ENCODE measurements around the gene GAK.

DNA sequence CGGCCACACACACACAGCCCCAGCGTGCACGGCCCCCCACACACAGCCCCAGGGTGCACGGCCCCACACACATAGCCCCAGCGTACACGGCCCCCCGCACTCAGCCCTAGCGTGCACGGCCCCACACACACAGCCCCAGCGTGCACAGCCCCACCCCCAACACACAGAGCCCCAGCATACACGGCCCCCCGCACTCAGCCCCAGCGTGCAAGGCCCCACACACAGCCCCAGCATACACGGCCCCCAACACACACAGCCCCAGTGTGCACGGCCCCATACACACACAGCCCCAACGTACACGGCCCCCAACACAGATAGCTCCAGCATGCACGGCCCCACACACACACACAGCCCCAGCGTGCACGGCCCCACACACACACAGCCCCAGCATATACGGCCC lies 17.6 kb downstream of the GAK start:
- TF ChIP-seq, protein P1, sequence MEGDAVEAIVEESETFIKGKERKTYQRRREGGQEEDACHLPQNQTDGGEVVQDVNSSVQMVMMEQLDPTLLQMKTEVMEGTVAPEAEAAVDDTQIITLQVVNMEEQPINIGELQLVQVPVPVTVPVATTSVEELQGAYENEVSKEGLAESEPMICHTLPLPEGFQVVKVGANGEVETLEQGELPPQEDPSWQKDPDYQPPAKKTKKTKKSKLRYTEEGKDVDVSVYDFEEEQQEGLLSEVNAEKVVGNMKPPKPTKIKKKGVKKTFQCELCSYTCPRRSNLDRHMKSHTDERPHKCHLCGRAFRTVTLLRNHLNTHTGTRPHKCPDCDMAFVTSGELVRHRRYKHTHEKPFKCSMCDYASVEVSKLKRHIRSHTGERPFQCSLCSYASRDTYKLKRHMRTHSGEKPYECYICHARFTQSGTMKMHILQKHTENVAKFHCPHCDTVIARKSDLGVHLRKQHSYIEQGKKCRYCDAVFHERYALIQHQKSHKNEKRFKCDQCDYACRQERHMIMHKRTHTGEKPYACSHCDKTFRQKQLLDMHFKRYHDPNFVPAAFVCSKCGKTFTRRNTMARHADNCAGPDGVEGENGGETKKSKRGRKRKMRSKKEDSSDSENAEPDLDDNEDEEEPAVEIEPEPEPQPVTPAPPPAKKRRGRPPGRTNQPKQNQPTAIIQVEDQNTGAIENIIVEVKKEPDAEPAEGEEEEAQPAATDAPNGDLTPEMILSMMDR (IDR thresholded peaks at IDR 0.05), result no peak
- no peak for TF ChIP-seq EZH2 (IDR thresholded peaks at IDR 0.05)
